K562 (cell line): ENCODE measurements around the gene NEURL1. TPM values are rescaled to one million over a fixed set of nuclear protein-coding genes. Genes with fewer than 3 reads are reported as not detected.

ENCODE experiments used
- CHD1 ChIP-seq: fragments of 200-600 bp; sonication (generic); IDR thresholded peaks from one replicate; pipeline ENCODE4 v1.6.1; 2012; ENCODE audit warnings: mild to moderate bottlenecking, moderate library complexity, low read length, inconsistent platforms
- MEIS2 ChIP-seq: fragments of 450-650 bp; IDR thresholded peaks from 2 replicates; pipeline ENCODE4 v1.6.1; 2014; ENCODE audit warnings: mild to moderate bottlenecking; ENCODE audit not compliant: partially characterized antibody
- MGA ChIP-seq: fragments of 450-650 bp; IDR thresholded peaks from 2 replicates; pipeline ENCODE4 v1.6.1; 2016; ENCODE audit warnings: mild to moderate bottlenecking, moderate library complexity
- PBX2 ChIP-seq, 2 experiments: IDR thresholded peaks in 1 of 2; conservative IDR thresholded peaks in 1 of 2; 2 replicates each; pipeline ENCODE4 v1.6.1; 2016; ENCODE audit warnings: low read depth in 2 of 2, mild to moderate bottlenecking in 1 of 2, missing compliant biosample characterization in 1 of 2, missing genetic modification characterization in 1 of 2, moderate library complexity in 1 of 2
- PHB2 ChIP-seq: fragments of 450-650 bp; IDR thresholded peaks from 2 replicates; pipeline ENCODE4 v1.6.1; 2017; ENCODE audit warnings: low read depth
- RBM14 ChIP-seq: fragments of 200-400 bp; formaldehyde crosslinking; IDR thresholded peaks from 2 replicates; pipeline ENCODE4 v1.6.1; 2018; ENCODE audit warnings: low read depth, mild to moderate bottlenecking, low read length, moderate library complexity, borderline replicate concordance; ENCODE audit not compliant: insufficient read depth
- polyA plus RNA-seq, 8 experiments: library from polyadenylated mRNA; depleted of rRNA in 4 of 8; stranded (reverse) in 5 of 8; unstranded in 3 of 8; fragments of >200 nt; fragmentation: Nextera tagmentation in 2 of 8; fragmentation: Illumina TruSeq in 1 of 8; extraction: Ambion mirVana in 2 of 8; extraction: Trizol in 1 of 8; gene quantifications; 2 replicates each; pipeline versions ENCODE4 v1.2.1 to v1.2.3, GENCODE V29; 2011 to 2014; ENCODE audit warnings: inconsistent platforms in 1 of 8, missing spikeins in 1 of 8
- total RNA-seq, 7 experiments: library from RNA; depleted of rRNA in 6 of 7; stranded (reverse); fragments of >200 nt in 6 of 7; fragmentation: Illumina TruSeq in 2 of 7; extraction: Trizol in 2 of 7; gene quantifications; 2 replicates each; pipeline versions ENCODE4 v1.2.1 to v1.2.3, GENCODE V29; 2011 to 2021; ENCODE audit warnings: low replicate concordance in 1 of 7

Gene NEURL1
- total and polyA plus RNA-seq, 9 of the 15 experiments (the other 6 are each of a cell fraction or from before 2014, with no cell fraction given): 0.01 to 0.45 (median 0.16) TPM; not detected in 5

GRCh38 chr10:103507235-103508191, 14.0 kb downstream of the NEURL1 start (continued):
- no peak for TF ChIP-seq PBX2 (CRISPR knock-in tag; IDR thresholded peaks at IDR 0.05; ENCODE audit: low read depth)
- 0 out of 2 replicates have a peak, but pooled peaks have one; percentile 19 for TF ChIP-seq PBX2 (tag; conservative IDR thresholded peaks at IDR 0.05; ENCODE audit: low read depth)
- TF ChIP-seq RBM14: no peak
- peak; percentile 21 for TF ChIP-seq MEIS2
- TF ChIP-seq CHD1: no peak
- no peak for TF ChIP-seq MGA
- TF ChIP-seq PHB2: no peak
